IMR-90 (cell line): ENCODE measurements around the gene COL5A1. TPM values are rescaled to one million over a fixed set of nuclear protein-coding genes. Genes with fewer than 3 reads are reported as not detected.

Experiments
- ATAC-seq: fragments of 200-7000 bp; cut with Tn5 transposase; 2 replicates; pipeline ENCODE4 v1.9.1; 2020; ENCODE audit warnings: low read depth, mild to moderate bottlenecking, moderate library complexity
- BruUV-seq: library from RNA; stranded (reverse); fragments of 400-500 nt; replicated peaks from 2 replicates; lab custom pipeline; 2021; lab: Mats Ljungman, UMichigan
- CTCF ChIA-PET: fragments of 300-600 bp; formaldehyde crosslinking; extraction: SDS; loops from one replicate; lab custom pipeline; 2021; ENCODE audit warnings: antibody characterized with exemption; lab: Yijun Ruan, JAX
- POLR2A ChIA-PET: fragments of 300-600 bp; sonication (Branson Sonifier 250); formaldehyde crosslinking; loops from one replicate; lab custom pipeline; 2022; ENCODE audit warnings: antibody characterized with exemption; ENCODE audit not compliant: unreplicated experiment; lab: Charles Lee
- DNase-seq: peaks from one replicate; pipeline ENCODE4 v3.0.0; 2013
- H2AFZ ChIP-seq: replicated peaks from 2 replicates; pipeline ENCODE3; 2013; ENCODE audit warnings: low read length, mild to moderate bottlenecking; ENCODE audit not compliant: poor library complexity
- H2AK5ac ChIP-seq: 2 replicates; pipeline ENCODE4 v1.6.1; 2013; ENCODE audit warnings: low read depth, low read length, inconsistent platforms
- H2AK9ac ChIP-seq: replicated peaks from 2 replicates; pipeline ENCODE3; 2013; ENCODE audit warnings: mild to moderate bottlenecking, low read depth, low read length, moderate library complexity; ENCODE audit not compliant: poor library complexity
- H2BK120ac ChIP-seq: 2 replicates; pipeline ENCODE4 v1.6.1; 2013; ENCODE audit warnings: low read depth, low read length, inconsistent platforms
- H2BK15ac ChIP-seq: 3 replicates; pipeline ENCODE4 v1.6.1; 2013; ENCODE audit warnings: low read depth, low read length, inconsistent platforms
- H2BK20ac ChIP-seq: 2 replicates; pipeline ENCODE4 v1.6.1; 2013; ENCODE audit warnings: low read depth, mild to moderate bottlenecking, inconsistent platforms, low read length, moderate library complexity
- H2BK5ac ChIP-seq: 2 replicates; pipeline ENCODE4 v1.6.1; 2013; ENCODE audit warnings: mild to moderate bottlenecking, low read depth, low read length, inconsistent platforms; ENCODE audit not compliant: poor library complexity, severe bottlenecking
- H3K14ac ChIP-seq: replicated peaks from 2 replicates; pipeline ENCODE4 v1.6.1; 2013; ENCODE audit warnings: low read depth, low read length, inconsistent platforms
- H3K18ac ChIP-seq: 2 replicates; pipeline ENCODE4 v1.6.1; 2013; ENCODE audit warnings: low read depth, low read length, control low read depth
- H3K23ac ChIP-seq: 2 replicates; pipeline ENCODE4 v1.6.1; 2013; ENCODE audit warnings: low read depth, low read length, inconsistent platforms
- H3K27ac ChIP-seq: 2 replicates; pipeline ENCODE4 v1.5.1; 2013; ENCODE audit warnings: mild to moderate bottlenecking, control low read depth, low read length; ENCODE audit not compliant: insufficient read depth
- H3K27me3 ChIP-seq: 2 replicates; pipeline ENCODE4 v1.6.1; 2013; ENCODE audit warnings: low read length; ENCODE audit not compliant: control insufficient read depth, insufficient read depth
- H3K36me3 ChIP-seq: 2 replicates; pipeline ENCODE4 v1.6.1; 2013; ENCODE audit warnings: low read length, mixed read lengths; ENCODE audit not compliant: control insufficient read depth, insufficient read depth
- H3K4ac ChIP-seq: 2 replicates; pipeline ENCODE4 v1.6.1; 2013; ENCODE audit warnings: low read depth, low read length, inconsistent platforms
- H3K4me1 ChIP-seq: 2 replicates; pipeline ENCODE4 v1.6.1; 2013; ENCODE audit warnings: low read length, mixed read lengths; ENCODE audit not compliant: control insufficient read depth, insufficient read depth
- H3K4me2 ChIP-seq: 2 replicates; pipeline ENCODE4 v1.6.1; 2013; ENCODE audit warnings: low read depth, mild to moderate bottlenecking, control low read depth, low read length, moderate library complexity
- H3K4me3 ChIP-seq: 2 replicates; pipeline ENCODE4 v1.5.1; 2013; ENCODE audit warnings: low read depth, mild to moderate bottlenecking, control low read depth, low read length, moderate library complexity; ENCODE audit not compliant: insufficient read depth
- H3K56ac ChIP-seq: 2 replicates; pipeline ENCODE4 v1.6.1; 2013; ENCODE audit warnings: low read length, inconsistent platforms; ENCODE audit not compliant: insufficient read depth; ENCODE audit errors: extremely low read depth
- H3K79me1 ChIP-seq, 2 experiments: 2 replicates each; pipeline ENCODE4 v1.6.1; 2013; ENCODE audit warnings: low read length in 2 of 2, inconsistent platforms in 1 of 2, low read depth in 1 of 2
- H3K9ac ChIP-seq: 2 replicates; pipeline ENCODE4 v1.6.1; 2013; ENCODE audit warnings: low read depth, low read length, control low read depth
- H3K9me1 ChIP-seq: 2 replicates; pipeline ENCODE4 v1.6.1; 2013; ENCODE audit warnings: low read length, inconsistent platforms; ENCODE audit not compliant: insufficient read depth
- H3K9me3 ChIP-seq: 2 replicates; pipeline ENCODE4 v1.6.1; 2013; ENCODE audit warnings: low read length; ENCODE audit not compliant: control insufficient read depth, insufficient read depth
- H4K20me1 ChIP-seq: 2 replicates; pipeline ENCODE4 v1.6.1; 2013; ENCODE audit warnings: low read length, inconsistent platforms; ENCODE audit not compliant: insufficient read depth
- H4K5ac ChIP-seq: 2 replicates; pipeline ENCODE4 v1.6.1; 2013; ENCODE audit warnings: mild to moderate bottlenecking, low read depth, low read length, control low read depth
- H4K8ac ChIP-seq, 2 experiments: 2 replicates each; pipeline ENCODE4 v1.6.1; 2013; ENCODE audit warnings: low read depth in 2 of 2, low read length in 2 of 2, control low read depth in 1 of 2, inconsistent platforms in 1 of 2
- H4K91ac ChIP-seq: 2 replicates; pipeline ENCODE4 v1.6.1; 2013; ENCODE audit warnings: low read depth, low read length, inconsistent platforms; ENCODE audit not compliant: insufficient read depth
- BHLHE40 ChIP-seq: fragments of 150-350 bp; IDR thresholded peaks from 2 replicates; pipeline ENCODE4 v1.6.1; 2016; ENCODE audit warnings: mild to moderate bottlenecking, low read depth, low read length
- CEBPB ChIP-seq: IDR thresholded peaks from 2 replicates; pipeline ENCODE4 v1.6.1; 2012; ENCODE audit warnings: low read depth, low read length, improper control_type of control experiment
- CHD1 ChIP-seq: IDR thresholded peaks from 2 replicates; pipeline ENCODE4 v1.6.1; 2012; ENCODE audit warnings: low read depth, low read length, improper control_type of control experiment
- FOS ChIP-seq: fragments of 150-350 bp; IDR thresholded peaks from 2 replicates; pipeline ENCODE4 v1.6.1; 2016; ENCODE audit warnings: low read depth, low read length
- MAFK ChIP-seq: IDR thresholded peaks from 2 replicates; pipeline ENCODE4 v1.6.1; 2012; ENCODE audit warnings: low read depth, low read length, improper control_type of control experiment
- MAZ ChIP-seq: IDR thresholded peaks from 2 replicates; pipeline ENCODE4 v1.6.1; 2012; ENCODE audit warnings: low read depth, mild to moderate bottlenecking, low read length, improper control_type of control experiment, moderate library complexity, borderline replicate concordance
- MXI1 ChIP-seq: IDR thresholded peaks from 2 replicates; pipeline ENCODE4 v1.6.1; 2012; ENCODE audit warnings: low read depth, mild to moderate bottlenecking, low read length, moderate library complexity, borderline replicate concordance
- NFE2L2 ChIP-seq: fragments of 150-350 bp; IDR thresholded peaks from 2 replicates; pipeline ENCODE4 v1.6.1; 2016; ENCODE audit warnings: low read depth, mild to moderate bottlenecking, low read length
- POLR2A ChIP-seq: IDR thresholded peaks from 2 replicates; pipeline ENCODE4 v1.6.1; 2012; ENCODE audit warnings: mild to moderate bottlenecking, low read depth, low read length
- RAD21 ChIP-seq: IDR thresholded peaks from 2 replicates; pipeline ENCODE4 v1.6.1; 2012; ENCODE audit warnings: low read length, improper control_type of control experiment
- RCOR1 ChIP-seq: IDR thresholded peaks from 2 replicates; pipeline ENCODE4 v1.6.1; 2012; ENCODE audit warnings: mild to moderate bottlenecking, low read length, improper control_type of control experiment; ENCODE audit not compliant: insufficient replicate concordance
- RFX5 ChIP-seq: IDR thresholded peaks from 2 replicates; pipeline ENCODE4 v1.8.0; 2012; ENCODE audit warnings: low read depth, mild to moderate bottlenecking, low read length, moderate library complexity
- SMC3 ChIP-seq: fragments of 150-350 bp; IDR thresholded peaks from 2 replicates; pipeline ENCODE4 v1.6.1; 2016; ENCODE audit warnings: low read depth, mild to moderate bottlenecking, antibody characterized with exemption, low read length, moderate library complexity
- USF2 ChIP-seq: fragments of 150-350 bp; IDR thresholded peaks from 2 replicates; pipeline ENCODE4 v1.6.1; 2017; ENCODE audit warnings: mild to moderate bottlenecking, antibody characterized with exemption, low read length, low read depth
- WGBS, 2 experiments: methylation state at CpG; one replicate each; pipeline versions ENCODE4 v1.1.5 to v1.1.7; 2013; ENCODE audit warnings: missing lambda C conversion rate in 2 of 2; ENCODE audit not compliant: insufficient read length in 1 of 2; ENCODE audit errors: extremely low coverage in 2 of 2; 5-methylcytosine and 5-hydroxymethylcytosine counted together
- dilution Hi-C: fragments of 300-500 bp; cut with HindIII; formaldehyde crosslinking; loops from one replicate; pipeline ENCODE4 v1.14.3; 2018; ENCODE audit warnings: low sequenced_read_pairs; ENCODE audit not compliant: unreplicated experiment
- in situ Hi-C: fragments of 300-500 bp; cut with MboI; formaldehyde crosslinking; loops from 3 replicates; pipeline ENCODE4 v1.14.3; 2019; ENCODE audit warnings: low sequenced_read_pairs, inconsistent platforms, mixed read lengths
- intact Hi-C: fragments of 100-400 bp; cut with micrococcal nuclease; formaldehyde crosslinking; loops from 2 replicates; pipeline ENCODE4 v1.10.0; 2022
- polyA plus RNA-seq, 3 experiments: library from polyadenylated mRNA; depleted of rRNA; stranded (reverse); fragments of >200 nt; gene quantifications; 2 replicates each; pipeline ENCODE4 v1.2.3, GENCODE V29; 2012; ENCODE audit warnings: low replicate concordance in 1 of 3
- total RNA-seq: library from RNA; depleted of rRNA; stranded (reverse); fragments of >200 nt; gene quantifications from 2 replicates; pipeline ENCODE4 v1.2.3, GENCODE V29; 2012
- TF ChIP-seq, protein P1 (sequence below): conservative IDR thresholded peaks from 2 replicates; pipeline ENCODE4 v1.5.1; 2012; ENCODE audit warnings: mild to moderate bottlenecking, low read depth, low read length, improper control_type of control experiment
- TF ChIP-seq, protein P2 (sequence below): fragments of 150-350 bp; IDR thresholded peaks from 2 replicates; pipeline ENCODE4 v1.6.1; 2016; ENCODE audit warnings: low read depth, mild to moderate bottlenecking, low read length, moderate library complexity, borderline replicate concordance

The COL5A1 gene
- total and polyA plus RNA-seq, 2 of the 4 experiments (the other 2 are of a cell fraction) = 19.2 to 173 TPM

GRCh38 chr9:134792627-134793026 lies 151.0 kb downstream of the COL5A1 start:
- Histone ChIP-seq H2AFZ (no peak overlapping the region), H3K18ac (no peak overlapping the region), H3K4me3 (no peak overlapping the region), H4K8ac (no peak overlapping the region), H3K14ac (no peak overlapping the region), H3K79me1 (peaks cover 7 to 42% of the 10 kb centered on the region in 2 experiments; a peak in 3 of 4 replicates), H3K4me1 (no peaks in the 10 kb centered on the region), H2BK20ac (no peak overlapping the region), H2BK120ac (no peak overlapping the region), H2AK5ac (0 out of 2 replicates have a peak overlapping the region, but pooled peaks have one; percentile 2), H3K36me3 (peaks cover 74% of the 10 kb centered on the region), H3K27ac (no peak overlapping the region), H4K91ac (no peak overlapping the region), H4K5ac (no peak overlapping the region), H3K4ac (no peak overlapping the region), H3K9me3 (no peaks in the 10 kb centered on the region), H3K9ac (no peak overlapping the region), H4K20me1 (peaks cover 19% of the 10 kb centered on the region), H2BK15ac (no peak overlapping the region), H3K56ac (no peak overlapping the region), H3K9me1 (peaks cover 23% of the 10 kb centered on the region), H3K23ac (no peak overlapping the region), H3K4me2 (no peak overlapping the region), H2BK5ac (no peak overlapping the region), H2AK9ac (no peak overlapping the region), H3K27me3 (no peaks in the 10 kb centered on the region)
- DNase-seq = no peak
- ChIA-PET POLR2A (no interaction called here), CTCF (no interaction called here)
- dilution Hi-C loops (no loop called here), intact Hi-C loops (no loop called here), in situ Hi-C loops (no loop called here)
- no TSS peak for BruUV-seq
- no peak for ATAC-seq
- TF ChIP-seq CHD1 = no peak
- no peak for TF ChIP-seq MAFK
- no peak for TF ChIP-seq RCOR1
- TF ChIP-seq, protein P1, sequence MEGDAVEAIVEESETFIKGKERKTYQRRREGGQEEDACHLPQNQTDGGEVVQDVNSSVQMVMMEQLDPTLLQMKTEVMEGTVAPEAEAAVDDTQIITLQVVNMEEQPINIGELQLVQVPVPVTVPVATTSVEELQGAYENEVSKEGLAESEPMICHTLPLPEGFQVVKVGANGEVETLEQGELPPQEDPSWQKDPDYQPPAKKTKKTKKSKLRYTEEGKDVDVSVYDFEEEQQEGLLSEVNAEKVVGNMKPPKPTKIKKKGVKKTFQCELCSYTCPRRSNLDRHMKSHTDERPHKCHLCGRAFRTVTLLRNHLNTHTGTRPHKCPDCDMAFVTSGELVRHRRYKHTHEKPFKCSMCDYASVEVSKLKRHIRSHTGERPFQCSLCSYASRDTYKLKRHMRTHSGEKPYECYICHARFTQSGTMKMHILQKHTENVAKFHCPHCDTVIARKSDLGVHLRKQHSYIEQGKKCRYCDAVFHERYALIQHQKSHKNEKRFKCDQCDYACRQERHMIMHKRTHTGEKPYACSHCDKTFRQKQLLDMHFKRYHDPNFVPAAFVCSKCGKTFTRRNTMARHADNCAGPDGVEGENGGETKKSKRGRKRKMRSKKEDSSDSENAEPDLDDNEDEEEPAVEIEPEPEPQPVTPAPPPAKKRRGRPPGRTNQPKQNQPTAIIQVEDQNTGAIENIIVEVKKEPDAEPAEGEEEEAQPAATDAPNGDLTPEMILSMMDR = no peak
- TF ChIP-seq BHLHE40 = no peak
- no peak for TF ChIP-seq MAZ
- no peak for TF ChIP-seq USF2
- no peak for TF ChIP-seq CEBPB
- no peak for TF ChIP-seq FOS
- no peak for TF ChIP-seq MXI1
- no peak for TF ChIP-seq NFE2L2
- TF ChIP-seq POLR2A = no peak
- no peak for TF ChIP-seq RFX5
- TF ChIP-seq RAD21 = no peak
- TF ChIP-seq, protein P2, sequence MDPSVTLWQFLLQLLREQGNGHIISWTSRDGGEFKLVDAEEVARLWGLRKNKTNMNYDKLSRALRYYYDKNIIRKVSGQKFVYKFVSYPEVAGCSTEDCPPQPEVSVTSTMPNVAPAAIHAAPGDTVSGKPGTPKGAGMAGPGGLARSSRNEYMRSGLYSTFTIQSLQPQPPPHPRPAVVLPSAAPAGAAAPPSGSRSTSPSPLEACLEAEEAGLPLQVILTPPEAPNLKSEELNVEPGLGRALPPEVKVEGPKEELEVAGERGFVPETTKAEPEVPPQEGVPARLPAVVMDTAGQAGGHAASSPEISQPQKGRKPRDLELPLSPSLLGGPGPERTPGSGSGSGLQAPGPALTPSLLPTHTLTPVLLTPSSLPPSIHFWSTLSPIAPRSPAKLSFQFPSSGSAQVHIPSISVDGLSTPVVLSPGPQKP = no peak
- no peak for TF ChIP-seq SMC3
- WGBS, 2 experiments = 95% methylated on average over 8 of the region's 21 CpGs; no CpG with 5 or more reads in 1 of the 2 experiments
